NCI-H2196 (cell line): ENCODE results near the gene PRKCQ.
"Not testable (repeated sequence)": the region's sequence is repeated elsewhere in the genome, so short reads cannot be mapped to it uniquely, and the experiment has no call there.

ENCODE experiments used
- DNase-seq: peaks from one replicate; lab custom pipeline; 2025; ENCODE audit not compliant: unreplicated experiment; lab: John Stamatoyannopoulos, UW

The PRKCQ gene

DNA sequence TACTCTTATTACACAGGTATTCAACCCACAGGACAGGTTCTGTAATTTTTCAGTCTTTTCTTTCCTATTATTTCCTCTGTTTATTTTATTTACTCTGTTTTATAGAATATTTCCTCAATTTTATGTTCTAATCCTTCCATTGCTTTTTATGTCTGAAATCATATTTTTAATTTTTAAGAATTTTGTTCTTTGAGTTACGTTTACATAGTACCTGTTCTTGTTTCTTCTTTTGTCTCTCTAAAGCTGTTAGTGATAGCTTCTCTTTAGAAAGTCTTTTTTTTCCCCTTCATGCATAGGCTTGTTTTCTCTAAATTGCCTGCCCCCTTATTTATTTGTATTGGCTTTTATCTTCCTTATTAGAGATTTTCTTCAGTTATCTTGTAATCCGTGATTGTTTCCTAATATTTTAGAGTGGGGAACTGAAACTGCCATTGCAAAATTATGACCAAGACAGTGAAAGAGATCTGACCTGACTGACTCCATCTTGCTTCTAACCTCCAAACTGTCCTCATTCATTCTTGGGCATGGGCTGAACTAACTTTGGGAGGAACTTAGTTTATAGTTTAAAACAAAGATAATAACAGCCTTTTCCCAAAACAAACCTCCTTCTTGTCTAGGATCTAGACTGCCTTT, 189.7 kb downstream of the PRKCQ start:
- no peak for DNase-seq

DNA sequence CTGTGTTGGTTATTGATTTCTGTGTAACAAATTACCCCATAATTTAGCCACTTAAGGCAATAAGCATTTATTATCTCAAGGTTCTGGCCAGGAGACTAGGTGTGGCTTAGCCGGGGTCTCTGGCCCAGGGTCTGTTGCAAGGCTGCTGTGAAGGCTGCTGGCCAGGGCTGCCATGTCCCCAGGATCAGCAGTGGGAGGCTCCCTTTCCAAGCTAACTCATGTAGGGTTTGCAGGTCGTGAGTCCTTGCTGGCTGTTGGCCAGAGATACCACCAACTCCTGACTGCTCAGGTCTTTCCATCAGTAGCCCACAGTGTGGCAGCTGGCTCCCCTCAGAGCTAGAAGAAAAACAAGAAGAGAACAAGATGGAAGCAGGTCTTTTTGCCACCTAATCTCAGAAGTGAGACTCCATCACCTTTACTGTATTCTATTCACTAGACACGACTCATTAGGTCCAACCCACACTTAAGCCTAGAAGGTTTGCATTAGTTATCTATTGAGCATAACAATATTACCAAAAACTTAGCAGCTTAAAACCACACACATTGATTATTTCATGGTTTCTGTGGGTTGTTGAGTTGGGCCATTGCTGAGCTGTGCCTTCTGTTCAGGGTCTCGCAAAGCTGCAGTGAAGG, 191.7 kb downstream of the PRKCQ start:
- DNase-seq = no peak

DNA sequence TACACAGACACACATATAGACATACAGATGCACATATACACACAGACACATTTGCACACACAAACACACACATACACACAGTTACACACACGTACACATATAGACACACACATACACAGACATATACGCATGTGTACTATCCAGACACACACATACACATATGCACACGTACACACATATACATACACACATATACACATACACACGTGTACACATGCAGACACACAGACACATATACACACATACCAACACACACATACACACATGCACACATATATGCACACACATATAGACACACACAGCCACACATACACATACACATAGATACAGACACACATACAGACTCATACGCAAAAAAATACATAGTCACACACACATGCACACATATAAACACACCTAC, 193.1 kb downstream of the PRKCQ start:
- no peak for DNase-seq

DNA sequence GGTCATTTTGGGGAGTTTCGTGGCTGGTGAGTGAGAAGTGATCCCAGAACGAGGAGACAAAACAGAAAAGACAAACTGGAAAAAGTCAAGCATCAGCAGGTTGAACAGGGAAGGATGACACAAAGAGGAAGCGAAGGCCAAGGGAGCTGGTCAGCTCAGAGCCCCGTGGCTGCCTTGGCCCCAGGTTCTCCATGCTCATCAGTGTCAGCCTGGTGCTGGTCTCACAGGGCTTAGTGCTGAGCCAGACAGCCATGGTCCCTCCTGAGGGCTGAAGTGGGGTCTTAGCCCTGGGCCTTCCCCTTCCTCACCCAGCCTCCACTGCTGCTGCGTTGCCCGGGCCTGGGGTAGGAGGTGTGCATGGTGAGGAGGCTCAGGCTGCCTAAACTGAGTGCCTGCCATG, 193.7 kb downstream of the PRKCQ start:
- DNase-seq = no peak

DNA sequence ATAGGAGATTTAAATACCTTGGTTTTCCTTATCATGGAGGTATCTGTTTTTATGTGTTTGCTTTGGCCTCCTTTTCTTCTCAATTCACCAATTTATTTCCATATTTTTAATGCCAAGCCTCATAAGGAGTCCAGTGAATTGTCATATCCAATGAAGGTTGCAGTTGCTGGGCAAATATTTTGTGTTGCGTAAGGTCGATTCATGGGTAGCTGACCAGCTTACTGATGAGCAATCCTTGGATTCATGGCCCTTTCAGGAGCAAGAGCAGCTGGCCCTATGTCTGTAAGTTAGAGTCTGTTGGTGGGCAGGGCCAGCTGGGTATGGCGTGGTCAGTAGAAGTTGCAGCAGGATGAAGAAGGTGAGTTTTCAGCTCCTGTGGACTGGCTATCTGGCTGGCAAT, 194.4 kb downstream of the PRKCQ start:
- DNase-seq = no peak

DNA sequence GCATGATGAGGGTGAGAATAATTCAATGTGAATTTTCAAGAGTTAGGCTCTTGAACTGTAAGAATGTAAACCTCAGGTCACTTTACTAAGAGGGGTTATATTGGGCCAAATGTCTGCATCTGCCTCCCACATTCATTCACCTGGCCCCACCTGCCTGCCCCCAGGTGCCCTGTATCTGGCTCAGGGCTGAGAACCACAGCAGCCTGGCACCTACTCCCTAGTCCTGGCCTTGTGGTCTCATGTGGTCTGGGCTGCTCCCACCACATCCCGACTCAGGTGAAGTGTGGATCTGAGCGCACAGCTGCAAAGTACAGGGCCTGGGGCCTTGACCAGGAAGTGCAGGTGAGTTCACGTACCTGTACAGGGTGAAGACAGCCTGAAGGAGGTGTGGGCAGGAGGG, 195.2 kb downstream of the PRKCQ start:
- DNase-seq = no peak

DNA sequence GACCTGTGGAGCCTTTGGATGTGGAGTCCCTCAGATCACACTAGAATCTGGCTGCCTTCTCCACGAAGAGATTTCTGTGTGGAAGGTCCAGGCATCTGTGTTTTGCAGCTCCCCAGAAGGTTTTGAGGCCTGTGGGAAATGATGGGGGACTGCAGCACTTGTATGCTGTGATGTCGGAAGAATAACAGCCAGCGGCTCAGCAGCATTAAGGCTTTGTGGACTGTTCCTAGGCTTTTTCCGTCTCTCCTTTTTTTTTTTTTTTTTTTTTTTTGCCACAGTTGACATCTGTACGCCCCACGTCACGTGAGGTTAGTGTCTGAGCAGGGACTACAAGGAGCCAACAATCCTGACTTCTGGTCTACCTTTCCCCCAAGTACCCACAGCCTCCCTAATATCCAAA, 196.0 kb downstream of the PRKCQ start:
- DNase-seq = no peak

DNA sequence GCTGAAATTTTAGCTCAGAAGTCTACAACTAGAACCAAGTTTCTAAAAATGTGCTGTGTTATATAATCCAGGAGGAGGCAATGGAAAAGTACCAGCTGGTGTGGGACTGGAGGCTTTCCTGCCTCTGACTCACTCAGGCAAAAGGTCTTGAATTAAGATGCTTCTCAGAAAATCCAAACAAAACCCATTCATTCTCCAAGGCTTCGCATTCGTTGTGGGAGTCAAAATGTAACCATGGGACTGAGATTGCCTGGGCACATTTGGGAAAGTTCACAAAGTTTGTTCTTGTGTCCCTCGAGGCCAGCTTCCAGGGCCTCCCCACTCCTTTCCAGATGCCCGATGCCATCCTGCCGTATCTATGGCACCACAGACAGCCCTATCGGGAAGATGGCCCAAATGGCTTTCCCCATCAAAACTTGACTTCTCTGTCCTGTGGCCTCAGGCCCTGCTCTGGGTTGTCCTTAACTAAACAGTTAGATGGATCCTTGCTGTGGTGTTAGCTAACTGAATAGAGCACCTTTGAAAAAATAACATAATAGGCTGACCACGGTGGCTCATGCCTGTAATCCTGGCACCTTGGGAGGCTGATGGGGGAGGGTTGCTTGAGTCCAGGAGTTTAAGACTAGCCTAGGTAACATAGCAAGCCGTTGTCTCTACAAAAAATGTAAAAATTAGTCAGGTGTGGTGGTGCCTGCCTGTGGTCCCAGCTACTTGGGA, 196.8 kb downstream of the PRKCQ start:
- DNase-seq = no peak

DNA sequence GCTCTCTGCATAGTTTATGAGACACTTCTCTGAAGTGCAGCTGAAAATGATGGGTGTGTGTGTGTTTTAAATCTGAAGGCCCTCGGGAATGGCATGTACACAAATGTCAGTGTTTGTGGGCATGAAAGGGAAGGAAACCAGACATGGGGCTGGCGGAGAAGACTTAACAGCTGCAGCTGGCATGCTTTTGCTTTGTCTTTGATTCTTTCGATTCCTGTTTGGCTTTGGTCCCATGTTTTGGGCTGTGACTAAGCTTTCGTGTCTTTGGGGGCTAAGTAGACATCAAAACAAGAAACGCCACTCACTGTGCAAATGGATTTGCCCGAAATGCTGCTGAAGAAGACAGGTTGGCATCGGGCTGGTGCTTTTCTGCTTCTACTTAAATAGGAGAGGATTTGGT, 198.0 kb downstream of the PRKCQ start:
- DNase-seq = no peak

DNA sequence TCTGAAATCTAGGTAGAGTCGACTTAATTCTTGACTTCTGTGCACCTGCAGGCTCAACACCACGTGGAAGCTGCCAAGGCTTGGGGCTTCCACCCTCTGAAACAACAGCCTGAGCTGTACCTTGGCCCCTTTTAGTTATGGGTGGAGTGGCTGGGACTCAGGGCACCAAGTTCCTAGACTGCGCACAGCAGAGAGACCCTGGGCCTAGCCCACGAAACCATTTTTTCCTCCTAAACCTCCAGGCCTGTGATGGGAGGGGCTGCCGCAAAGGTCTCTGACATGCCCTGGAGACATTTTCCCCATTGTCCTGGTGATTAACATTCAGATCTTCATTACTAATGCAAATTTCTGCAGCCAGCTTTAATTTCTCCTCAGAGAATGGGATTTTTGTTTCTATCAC, 199.6 kb downstream of the PRKCQ start:
- DNase-seq = not testable (repeated sequence)

DNA sequence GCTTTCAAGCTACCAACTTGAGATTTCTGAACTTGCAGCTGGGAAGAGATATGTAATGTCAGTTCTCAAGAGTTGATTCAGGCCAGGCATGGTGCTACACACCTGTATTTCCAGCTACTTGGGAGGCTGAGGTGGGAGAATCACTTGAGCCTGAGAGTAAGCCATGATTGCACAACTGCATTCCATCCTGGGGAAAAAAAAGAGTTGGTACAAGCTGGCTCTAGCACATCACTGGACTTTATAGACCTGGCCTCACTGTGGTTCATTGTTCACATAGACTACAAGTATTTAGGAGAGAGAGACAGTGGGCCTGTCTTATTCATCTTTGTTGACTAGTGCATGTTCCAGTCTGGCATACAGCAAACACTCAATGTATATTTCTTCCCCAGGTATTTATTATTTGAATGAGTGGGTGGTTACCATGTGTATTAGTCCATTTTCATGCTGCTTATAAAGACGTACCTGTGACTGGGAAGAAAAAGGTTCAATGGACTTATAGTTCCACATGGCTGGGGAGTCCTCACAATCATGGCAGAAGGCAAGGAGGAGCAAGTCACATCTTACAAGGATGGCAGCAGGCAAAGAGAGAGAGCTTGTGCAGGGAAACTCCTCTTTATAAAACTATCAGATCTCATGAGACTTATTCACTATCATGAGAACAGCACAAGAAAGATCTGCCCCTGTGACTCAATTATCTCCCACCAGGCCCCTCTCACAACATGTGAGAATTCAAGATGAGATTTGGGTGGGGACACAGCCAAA, 200.9 kb downstream of the PRKCQ start:
- DNase-seq = no peak
